ENCODE measurements around the gene EYS.
"Not testable (repeated sequence)": the region's sequence is repeated elsewhere in the genome, so short reads cannot be mapped to it uniquely, and the experiment has no call there.

EYS gene

GRCh38 chr6:63904650-63905248 is 1802.3 kb downstream of the EYS start:
- DNase-seq (ENCODE audit: low read depth), result no peak

DNA sequence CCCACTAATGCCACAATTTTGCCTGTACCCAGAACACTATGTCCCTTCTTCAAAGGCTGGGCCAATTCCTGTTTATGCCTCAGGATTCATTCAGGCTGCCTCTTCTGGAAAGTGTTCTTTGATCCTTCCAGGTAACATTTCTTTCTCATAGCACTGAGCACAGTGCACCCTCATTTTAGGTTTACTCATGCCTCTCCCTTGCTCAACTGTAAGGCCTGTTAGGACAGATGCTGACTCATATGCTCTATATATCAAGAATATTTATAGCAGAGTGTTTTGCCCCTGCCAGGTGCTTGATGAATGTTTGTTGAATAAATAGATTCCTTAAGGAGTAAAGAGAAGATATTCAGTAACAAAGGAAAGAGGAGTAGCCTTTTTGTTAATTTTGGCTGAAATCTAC is 1807.5 kb downstream of the EYS start:
- no peak for DNase-seq (ENCODE audit: low read depth)

- no peak for DNase-seq (ENCODE audit: low read depth)
These were observed 1809.1 kb downstream of the EYS start for GRCh38 chr6:63897952-63898351.

- no peak for DNase-seq (ENCODE audit: low read depth)
These were observed 1809.6 kb downstream of the EYS start for GRCh38 chr6:63897459-63897858.

- no peak for DNase-seq (ENCODE audit: low read depth)
These were observed 1818.6 kb downstream of the EYS start for GRCh38 chr6:63888416-63888815.

- DNase-seq (ENCODE audit: low read depth), result not testable (repeated sequence)
These were observed 1819.2 kb downstream of the EYS start for GRCh38 chr6:63887804-63888203.

DNA sequence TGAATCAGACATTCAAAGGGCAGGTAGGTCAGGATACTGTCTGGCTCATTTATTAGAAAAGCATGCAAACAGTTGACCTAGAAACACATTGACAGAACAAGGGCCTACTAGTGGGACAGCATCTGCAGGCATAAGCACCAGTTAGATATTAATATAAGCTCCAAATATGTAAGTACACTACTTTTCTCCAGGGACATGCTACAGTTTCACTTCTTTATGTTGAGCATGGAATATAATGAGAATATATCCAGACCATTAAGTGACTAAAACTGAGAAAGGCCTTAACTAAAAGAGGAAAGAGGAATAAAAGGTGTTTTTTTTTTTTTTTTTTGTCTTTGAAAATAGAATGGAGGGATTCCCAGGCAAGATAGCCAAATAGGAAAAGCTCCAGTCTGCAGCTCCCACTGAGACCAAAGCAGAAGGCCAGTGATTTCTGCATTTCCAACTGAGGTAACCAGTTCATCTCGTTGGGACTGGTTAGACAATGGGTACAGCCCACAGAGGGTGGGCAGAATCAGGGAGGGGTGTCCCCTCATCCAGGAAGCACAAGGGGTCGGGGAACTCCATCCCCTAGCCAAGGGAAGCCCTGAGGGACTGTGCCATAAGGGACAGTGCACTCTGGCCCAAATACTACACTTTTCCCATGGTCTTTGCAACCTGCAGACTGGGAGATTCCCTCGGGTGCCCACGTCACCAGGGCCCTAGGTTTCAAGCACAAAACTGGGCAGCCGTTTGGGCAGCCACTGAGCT is 1819.8 kb downstream of the EYS start:
- no peak for DNase-seq (ENCODE audit: low read depth)

GRCh38 chr6:63886341-63886740 is 1820.7 kb downstream of the EYS start:
- DNase-seq (ENCODE audit: low read depth), result no peak

- no peak for DNase-seq (ENCODE audit: low read depth)
These were observed 1823.4 kb downstream of the EYS start for GRCh38 chr6:63883597-63883996.

- no peak for DNase-seq (ENCODE audit: low read depth)
These were observed 1824.8 kb downstream of the EYS start for GRCh38 chr6:63882208-63882607.

DNA sequence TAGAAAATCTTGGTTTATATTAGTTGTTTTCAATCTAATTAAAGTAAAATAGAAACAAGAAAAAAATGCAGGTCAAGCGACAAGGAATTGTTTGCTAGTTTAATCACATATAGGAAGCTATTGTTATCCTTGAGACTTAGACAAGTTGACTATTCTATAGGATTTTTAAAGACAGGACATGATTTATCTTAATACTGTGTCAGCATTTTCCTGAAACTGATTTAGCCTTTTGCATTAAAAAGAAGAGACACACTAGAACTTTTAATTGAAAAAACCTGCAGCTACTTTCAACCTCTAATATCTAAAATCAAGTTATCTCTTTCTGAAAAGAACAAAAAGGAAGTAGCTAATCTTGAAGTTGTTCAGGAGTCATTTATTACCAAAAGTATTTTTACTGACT is 1825.2 kb downstream of the EYS start:
- no peak for DNase-seq (ENCODE audit: low read depth)

DNA sequence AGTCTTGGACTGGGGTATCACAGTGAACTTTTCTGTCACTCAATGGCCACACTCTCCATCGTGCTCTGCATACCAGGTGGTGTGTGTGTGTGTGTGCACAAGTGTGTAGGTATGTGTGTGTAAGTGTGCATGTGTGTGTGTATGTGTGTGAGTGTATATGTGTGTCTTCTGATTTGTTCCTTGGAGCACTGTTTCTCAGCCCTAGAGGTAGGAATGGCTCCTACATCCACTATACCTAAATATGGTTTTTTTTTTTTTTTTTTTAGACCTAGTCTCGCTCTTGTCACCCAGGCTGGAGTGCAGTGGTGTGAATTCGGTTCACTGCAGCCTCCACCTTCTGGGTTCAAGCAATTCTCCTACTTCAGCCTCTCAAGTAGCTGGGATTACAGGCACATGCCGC is 1834.8 kb downstream of the EYS start:
- no peak for DNase-seq (ENCODE audit: low read depth)

DNA sequence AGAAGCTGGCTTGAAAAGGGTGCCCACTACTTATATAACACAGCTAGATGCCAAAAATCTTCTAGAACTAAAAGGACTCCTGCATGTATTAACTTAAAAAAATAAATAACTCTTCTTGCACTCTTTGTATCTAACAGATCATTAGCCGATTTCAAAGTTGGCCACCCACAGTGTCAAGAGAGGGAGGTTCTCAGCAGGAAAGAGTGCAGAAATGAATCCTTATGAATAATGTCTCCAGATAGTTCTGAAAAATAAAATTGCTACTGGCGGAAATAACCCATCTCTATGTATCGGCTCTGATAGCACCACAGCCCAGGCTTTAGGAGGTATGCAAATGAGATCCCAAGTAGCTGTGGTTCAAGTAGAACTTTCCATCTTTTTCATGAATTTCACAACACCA is 1838.7 kb downstream of the EYS start:
- no peak for DNase-seq (ENCODE audit: low read depth)

DNA sequence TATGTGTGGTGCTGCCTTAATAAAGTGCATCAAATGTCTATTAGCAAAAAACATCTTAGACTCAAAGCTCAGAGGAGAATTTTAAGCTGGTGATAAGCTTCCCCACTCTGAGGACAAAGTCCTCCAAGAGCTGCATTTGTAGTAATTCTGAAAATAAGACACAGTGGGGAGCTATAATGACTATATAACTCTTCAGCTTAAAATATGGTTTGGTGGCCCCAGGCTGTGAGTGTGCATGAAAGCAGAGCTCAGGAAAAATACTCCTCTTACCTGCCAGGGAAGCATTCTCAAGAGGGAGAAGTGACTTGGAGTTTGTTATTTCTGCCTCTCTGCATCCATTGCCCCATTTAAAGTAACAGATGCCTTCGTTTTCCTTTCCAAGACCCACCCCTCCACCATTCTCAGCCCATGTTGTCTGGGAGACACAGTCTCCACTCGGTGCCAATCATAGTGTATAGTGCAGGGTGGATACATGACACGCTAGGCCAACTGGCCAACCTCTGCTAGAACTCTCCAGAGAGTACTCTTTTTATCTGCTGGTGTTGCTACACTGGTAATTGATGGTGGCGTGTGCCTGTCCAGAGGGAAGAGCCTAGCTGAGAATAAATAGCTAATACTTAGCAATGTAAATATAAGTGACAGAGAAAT is 1842.2 kb downstream of the EYS start:
- no peak for DNase-seq (ENCODE audit: low read depth)

DNA sequence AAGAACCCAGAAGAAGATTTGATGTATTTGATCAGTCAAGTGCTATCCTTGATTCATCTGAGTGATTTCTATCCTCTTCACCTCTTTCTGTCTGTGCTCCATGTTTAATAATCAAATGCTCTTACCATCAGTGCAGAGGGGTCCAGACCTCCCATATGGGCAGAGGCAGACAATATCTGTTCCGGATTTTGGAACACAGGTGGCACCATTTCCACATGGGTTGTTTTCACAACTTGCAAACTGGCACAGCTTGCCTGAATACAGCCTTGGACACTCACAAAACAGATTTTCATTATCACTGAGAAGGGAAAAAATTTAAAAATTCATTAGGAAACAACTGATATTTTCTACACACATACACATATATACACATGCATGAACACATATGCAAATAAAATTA is 1843.0 kb downstream of the EYS start:
- DNase-seq (ENCODE audit: low read depth), result no peak

DNA sequence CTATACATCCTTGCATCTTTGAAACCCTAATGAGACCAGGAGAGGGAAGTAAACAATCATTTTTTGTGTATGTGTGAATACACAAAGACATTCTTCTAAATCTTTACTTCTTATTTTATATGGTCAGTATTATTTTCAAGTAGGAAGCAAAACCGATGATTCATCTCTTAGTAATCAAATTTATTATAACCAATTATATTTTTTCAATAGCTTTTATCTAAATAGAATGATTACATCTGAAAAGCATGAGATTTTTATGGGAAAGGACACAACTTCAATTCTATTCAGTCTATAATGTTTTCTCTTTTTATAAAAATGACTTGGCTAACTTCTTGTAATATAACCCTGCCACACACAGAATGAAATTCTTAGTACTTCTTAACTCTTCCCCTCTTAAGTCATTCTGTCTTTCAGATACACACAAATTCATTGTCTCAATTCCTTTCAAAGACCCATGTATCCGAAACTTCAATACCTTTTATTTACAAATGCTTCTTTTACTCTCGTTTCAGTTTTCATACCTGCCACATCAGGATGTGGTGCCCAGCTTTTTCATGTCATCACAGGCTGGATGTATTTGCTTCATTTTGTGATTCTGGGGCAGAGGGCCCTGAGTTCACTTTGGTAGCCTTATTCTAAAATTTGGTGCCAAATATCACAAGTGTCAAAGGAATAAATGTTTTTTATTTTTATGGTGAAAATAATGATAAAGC is 1844.4 kb downstream of the EYS start:
- DNase-seq (ENCODE audit: low read depth), result no peak

DNA sequence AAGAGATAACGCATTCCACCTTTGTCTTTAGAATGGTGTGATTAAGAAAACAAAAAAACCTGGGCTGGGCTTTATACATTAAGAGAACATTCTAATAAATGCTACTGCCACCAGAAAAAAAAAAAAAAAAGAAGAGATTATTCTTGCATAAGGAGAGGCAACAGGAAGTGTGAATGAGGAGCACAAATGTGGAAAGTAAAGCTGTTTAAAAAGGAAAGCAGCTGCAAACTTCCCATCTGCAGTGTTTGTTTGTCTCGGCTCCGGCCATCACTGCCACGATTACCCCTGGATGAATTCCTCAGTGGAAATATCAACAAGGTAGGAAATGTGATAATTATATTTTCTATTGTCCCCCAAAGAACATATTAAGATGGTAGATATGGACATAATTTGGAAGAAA is 1847.5 kb downstream of the EYS start:
- no peak for DNase-seq (ENCODE audit: low read depth)

DNA sequence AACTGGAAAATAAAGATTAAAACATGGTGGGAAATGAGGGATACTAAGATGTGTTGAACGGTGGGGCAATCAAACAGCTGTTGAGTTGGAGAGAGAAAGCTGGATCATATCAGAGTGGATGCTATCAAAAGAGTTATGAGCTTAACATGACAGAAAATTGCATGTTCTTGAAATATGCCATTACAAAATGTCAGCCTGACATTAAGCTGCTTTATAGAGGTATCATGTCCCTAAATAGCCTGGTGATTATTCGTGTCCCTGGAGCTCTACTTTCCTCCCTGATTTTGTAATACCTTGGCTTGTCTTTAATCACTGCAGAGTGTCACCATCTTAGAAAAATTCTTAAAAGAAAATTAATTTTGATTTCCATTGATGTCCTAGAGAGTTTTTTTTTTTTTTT is 1848.3 kb downstream of the EYS start:
- no peak for DNase-seq (ENCODE audit: low read depth)

DNA sequence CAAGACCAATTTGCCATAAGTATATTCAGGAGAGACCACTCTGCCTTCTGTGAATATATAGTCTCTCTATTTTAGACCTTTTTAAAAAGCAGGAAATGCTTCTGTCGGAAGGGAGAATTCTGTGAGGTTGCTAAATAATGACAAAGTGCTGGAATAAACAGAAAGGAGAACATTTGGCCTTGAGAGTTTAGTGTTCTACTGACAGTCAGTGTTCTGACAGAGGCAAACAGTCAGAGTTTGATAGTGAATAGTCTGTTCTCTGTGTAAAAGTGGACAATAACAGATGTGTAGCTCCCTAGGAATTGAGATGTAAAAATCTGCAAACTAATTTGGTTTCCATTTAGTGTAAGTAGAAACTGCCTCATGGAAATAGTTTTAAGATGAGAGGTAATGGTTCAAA is 1850.8 kb downstream of the EYS start:
- DNase-seq (ENCODE audit: low read depth), result no peak

GRCh38 chr6:63844287-63844686 is 1862.7 kb downstream of the EYS start:
- DNase-seq (ENCODE audit: low read depth), result no peak

GRCh38 chr6:63839485-63839884 is 1867.5 kb downstream of the EYS start:
- no peak for DNase-seq (ENCODE audit: low read depth)

GRCh38 chr6:63828678-63829077 is 1878.3 kb downstream of the EYS start:
- not testable (repeated sequence) for DNase-seq (ENCODE audit: low read depth)

GRCh38 chr6:63824722-63825121 is 1882.3 kb downstream of the EYS start:
- DNase-seq (ENCODE audit: low read depth), result no peak
